GDM1 (cell line): ENCODE data around the gene BEST4.
"Not testable (repeated sequence)": the region's sequence is repeated elsewhere in the genome, so short reads cannot be mapped to it uniquely, and the experiment has no call there.

Source experiments
- DNase-seq: peaks from one replicate; lab custom pipeline; 2025; lab: John Stamatoyannopoulos, UW

BEST4 gene

DNA sequence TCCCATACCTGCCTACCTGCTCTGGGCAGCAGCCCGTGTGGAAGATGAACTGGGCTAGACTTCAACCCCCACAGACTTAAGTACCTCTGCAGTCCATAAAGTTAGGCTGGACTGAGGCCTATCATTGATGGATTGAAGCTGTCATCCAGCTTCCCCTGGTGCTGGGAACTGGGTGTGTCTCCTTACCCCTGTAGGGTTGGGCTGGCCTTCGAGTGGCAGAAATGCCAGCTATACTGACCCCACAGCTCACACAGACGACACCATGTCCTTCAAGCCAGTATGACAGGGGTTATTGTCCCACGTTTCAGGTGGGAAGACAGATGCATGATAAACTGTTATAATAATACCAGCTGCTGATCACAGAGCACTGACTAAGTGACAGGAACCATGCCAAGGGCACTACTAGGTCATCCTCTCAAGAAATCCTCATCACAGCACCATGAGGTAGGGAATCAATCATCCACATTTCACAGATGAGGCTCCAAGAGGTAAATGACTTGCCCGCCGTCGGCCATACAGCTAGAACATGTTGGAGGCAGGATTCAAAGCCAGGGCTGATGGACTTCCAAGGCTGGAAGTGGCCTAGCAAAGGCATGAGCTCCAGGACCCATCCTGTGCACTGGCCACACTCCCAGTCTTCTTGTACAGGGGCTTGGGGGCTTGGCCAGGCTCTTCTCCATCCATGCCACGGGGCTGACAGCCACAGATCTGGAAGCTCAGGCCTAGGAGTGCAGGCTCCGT is at the start of gene BEST4:
Gene BEST4, minus strand, starts transcription at position 51 of the 741 bp plus-strand sequence. CDS start 465 bp downstream, outside the sequence.
- no peak for DNase-seq

DNA sequence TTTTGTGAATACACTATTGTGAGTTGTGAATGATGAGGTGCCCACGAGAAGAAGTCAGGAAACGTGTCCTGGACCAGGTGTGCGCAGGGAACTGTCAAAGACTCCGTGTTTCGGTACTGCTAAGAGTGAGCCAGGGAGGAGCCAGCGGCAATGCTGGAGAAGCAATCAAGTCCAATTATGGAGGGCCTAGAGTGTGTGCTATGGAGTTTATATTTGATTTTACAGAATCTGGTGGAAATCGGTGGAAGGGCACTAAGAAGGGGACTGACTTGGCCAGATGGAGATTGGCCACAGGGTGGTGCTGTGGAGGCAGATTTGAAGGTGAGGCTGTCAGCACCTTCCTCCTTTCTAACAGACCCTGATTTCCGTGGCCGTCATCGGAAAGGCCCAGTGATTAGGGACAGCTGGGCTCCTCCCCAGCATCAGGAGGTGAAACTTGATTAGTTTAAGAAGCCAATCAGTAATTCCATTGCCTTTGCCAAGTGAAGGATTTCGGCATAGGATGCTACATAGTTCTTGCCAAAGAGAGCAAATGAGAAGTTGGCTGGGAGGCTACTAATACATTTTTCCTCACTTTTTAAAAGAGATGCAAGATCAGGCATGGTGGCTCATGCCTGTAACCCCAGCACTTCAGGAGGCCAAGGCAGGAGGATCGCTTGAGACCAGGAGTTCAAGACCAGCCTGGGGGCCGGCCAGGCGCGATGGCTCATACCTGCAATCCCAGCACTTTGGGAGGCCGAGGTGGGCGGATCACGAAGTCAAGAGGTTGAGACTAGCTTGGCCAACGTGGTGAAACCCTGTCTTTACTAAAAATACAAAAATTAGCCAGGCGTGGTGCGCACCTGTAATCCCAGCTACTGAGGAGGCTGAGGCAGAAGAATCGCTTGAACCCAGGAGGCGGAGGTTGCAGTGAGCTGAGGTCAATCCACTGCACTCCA is 48.0 kb upstream of the BEST4 start:
- DNase-seq, result peak; percentile 68

DNA sequence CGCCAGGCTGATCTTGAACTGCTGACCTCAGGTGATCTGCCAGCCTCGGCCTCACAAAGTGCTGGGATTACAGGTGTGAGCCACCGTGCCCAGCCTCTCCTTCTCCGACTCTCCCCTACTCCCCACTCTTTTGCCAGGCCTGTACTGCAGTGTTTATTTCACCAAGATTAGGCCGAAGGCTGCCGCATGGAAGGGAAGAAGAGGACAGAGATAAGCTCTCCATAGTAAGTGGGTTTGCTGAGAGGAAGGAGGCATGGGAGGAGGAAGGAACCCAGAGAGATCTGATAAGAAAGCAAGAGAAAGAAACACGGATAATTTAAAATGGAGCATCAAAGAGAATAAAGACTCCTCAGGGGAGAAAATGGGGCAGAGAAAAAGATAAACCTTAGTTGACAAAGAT is 46.4 kb upstream of the BEST4 start:
- DNase-seq, result no peak

DNA sequence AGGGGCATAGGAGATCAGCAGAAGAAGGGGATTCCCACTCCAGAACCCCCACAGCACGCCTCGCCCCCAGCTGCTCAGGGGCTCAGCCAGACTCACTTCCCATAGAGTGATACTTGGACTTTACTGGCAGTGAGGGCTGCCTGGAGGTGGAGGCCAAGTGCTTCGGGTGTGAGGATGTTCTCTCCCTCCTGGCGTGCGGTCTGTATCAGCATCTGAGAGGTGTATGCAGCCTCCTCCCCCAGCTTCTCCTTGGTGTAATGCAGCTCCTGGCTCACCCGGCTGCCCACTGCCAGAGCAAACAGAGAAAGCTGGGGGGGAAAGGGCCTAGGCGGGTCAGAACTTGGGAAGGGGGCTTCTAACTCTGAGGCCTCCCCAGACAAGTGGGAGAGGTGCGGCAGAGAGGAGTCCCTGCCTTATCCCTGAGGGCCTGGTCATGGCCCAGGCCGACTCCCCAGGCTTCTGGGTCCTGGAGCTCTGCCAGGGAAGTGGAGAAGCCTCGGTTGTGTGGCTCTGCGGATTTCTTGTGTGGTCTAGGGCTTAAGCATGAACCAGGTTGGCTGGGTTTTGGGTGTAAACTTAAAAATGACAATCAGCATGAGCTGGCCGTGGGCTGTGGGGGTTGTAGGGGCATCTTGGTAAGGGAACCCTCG is 44.2 kb upstream of the BEST4 start:
- no peak for DNase-seq

DNA sequence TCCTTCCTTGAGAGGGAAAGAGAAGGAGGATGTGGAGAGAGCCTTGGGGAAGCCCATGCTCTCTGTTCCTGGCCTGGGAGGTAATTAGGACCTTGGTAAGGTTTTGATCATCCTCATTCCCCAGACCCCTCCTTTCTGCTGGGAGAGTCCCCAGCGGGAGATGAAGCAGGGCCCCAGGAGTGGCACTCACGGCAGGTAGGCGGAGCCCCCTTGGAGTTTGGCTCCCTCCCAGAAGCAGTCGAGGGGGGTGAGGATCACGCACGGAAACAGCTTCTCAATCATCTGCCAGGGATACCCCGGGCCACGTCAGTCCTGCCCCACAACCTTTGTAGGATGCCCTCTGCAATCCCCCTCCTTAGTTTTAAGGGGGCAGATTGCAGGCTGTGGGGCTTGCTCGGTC is 43.5 kb upstream of the BEST4 start:
- no peak for DNase-seq

DNA sequence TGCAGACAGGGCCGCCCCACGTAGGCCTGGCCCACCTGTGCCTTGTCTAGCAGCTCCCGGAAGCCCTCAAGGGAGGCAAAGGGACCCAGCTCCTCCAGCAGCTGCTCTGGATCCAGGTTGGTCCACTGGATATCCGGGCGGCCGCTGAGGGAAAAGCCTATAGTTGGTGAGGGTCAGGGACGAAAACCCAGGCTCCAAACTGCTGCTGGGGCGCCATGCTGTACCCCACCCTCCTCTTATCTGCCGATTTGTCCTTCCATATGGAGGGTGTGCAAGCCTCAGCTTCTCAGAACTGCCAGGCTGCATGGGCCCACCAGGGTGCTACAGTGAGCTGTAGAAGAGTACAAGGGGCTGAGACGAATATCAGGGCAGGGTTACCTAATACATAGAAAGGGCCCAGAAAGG is 42.9 kb upstream of the BEST4 start:
- DNase-seq, result no peak

DNA sequence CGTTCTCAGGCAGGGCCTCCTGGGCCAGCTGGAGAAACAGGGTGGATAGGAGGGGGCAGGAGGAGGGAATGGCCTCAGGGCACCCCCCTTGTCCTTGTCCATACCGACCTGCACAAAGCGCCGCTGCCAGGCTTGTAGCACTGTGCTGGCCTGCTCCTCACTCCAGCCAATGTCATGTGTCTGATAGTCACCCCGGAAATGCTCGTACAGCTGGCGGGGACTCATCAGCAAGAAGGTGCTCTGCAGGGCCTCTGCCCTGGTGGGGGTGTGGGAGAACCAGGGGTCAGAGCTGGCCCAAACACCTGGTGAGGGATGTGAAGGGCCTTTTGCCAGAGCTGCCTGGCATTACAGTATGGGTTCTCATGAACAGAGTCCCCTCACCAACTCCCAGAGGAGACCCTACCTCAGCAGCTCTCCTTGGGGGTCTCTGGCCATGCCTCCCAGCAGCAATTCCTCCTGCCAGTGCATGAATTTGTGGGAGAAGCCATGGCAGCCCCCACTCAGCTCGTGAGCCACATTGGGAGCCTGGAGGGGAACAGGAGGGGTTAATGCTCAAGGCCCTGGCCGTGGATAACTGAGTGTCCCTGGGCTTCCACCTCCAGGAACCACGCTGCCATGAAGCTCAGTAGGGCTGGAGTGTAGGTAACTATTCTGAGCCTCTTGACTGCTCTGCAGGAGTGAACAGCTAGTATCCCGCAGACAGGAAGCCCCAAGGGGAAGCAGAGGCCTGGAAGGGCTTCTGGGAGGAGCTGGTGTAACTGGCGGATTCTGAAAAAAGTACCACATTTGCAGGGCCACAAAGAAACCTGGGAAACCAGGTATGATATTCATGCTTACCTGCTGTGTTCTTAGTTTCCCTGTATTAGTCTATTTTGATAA is 41.8 kb upstream of the BEST4 start:
- peak; percentile 72 for DNase-seq

DNA sequence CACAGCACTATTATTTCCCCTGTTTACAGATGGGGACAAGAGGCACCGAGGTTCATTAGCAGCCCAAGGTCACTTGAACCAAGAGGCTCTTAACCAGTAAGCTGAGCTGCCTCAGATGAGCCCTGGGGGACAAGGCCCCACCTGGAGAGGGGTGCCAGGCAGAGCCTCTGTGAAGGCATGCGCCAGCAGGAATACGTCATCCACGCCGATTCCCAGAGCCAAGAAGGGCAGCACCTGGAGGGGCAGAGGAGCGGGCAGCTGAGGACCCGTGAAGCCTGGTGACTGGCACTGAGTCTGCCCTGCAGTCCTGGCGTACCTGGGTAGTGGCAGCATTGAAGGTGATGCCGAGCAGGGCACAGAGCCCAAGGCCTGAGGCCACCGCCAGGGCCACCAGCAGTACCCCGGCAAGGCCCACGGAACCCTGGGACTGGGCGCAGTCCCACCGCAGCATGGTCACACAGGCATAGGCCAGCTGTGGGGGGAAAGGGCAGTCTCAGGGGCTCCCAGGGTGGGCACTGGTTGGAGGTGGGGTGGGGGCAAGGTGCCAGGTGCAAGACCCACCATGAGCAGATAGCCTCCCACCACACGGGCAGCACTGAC is 41.0 kb upstream of the BEST4 start:
- DNase-seq, result no peak

DNA sequence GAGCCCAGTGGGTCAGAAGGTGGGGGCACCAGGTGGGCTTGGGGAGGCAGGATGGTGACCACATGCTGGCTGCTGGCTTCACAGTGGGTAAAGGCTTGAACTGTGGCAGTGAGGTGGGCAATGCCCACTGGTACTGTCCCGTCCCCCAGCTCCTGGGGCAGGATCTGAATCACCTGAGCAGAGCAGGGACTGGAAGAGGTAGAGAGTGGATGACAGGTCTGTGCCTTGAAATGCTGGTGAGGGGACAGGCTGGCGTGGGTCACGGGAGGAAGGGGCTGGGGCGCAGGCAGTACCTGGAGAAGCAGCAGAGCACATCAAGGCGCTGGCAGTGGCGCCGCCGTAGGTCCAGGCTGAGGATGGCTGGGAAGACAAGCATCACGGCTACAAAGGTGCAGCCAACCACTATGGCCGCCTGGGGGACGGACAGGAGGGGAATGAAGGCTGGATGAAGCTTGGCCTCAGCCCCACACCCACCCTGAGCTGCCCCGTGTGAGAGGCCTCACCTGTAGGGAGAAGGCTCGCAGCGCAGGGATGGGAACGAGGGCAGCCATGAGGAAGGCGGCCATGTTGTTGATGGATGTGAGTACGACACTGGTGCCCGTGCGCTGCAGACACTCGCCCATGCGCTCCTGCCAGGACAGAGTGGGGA is 40.2 kb upstream of the BEST4 start:
- DNase-seq, result no peak

DNA sequence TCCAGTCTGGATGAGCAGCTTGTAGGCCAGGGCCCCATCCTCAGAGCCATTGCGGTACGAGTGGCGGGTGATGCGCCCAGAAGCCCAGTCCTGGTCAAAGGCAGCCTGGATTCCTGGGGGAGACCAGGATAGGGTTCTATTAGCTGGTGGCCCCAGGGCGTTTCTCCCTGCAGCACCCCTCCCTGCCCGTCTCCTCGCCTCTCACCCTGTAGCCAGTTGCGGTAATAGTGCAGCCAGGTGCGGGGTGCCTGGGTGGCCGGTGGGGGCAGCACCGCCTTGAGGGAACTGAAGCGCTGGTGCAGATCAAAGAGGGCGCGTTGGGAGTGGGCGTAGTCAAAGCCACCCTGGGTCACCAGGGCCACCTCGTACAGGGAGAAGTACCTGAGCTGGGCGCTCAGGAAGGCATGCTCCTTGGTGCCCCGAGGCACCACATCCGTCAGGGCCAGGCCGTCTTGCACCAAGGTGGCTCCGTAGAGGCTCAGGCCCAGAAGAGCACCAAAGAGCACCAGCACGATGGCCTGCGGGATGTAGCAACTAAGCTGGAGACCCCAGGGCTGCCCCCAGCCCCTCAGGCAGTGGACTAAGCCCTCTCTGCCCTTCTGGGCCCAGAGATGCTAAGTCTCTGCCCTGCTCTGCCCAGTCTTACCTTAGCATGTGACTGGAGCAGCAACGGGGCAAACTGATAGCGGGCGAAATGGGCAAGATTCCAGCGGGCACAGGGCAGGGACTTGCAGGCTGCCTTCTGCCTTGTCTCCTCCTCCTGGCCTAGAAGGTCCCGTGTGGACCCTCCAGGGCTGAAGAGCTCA is 39.4 kb upstream of the BEST4 start:
- no peak for DNase-seq

DNA sequence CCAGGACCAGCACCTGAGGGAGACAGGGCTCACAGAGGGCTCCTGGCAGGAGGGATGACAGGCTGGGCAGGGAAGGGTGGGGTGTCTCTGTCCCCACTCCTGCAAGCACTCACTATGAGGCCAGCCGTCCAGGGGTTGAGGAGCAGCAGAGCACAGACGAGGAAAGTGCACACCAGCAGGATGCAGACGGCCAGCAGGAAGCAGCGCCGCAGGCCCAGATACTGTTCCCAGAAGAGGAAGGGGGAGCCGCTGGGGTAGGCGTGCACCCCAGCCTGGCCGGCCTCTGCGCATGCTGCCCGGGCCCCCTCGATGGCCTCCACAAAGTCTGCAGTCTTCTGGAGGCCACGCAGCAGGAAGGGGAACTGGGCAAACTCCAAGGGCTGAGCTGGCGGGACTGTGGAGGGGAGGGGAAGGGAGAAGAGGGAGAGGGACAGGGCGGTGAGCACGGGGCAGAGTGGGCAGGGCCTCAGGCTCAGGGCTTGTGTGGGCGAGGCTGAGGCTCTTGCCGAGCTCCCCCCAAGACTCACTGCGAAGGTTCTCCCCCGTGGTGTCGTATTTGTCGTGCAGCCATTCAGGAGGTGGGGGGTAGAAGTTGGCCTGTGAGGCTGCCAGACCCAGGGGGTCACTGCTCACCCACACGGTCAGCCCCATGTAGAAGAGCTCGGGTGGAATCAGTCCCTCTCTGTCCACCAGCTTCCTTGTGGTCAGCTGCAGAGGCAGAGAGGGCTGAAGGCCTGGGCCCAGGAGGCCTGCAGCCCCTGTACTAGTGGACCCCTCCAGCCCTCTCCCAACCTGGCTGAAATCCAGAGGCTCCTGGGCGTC is 38.6 kb upstream of the BEST4 start:
- peak; percentile 86 for DNase-seq

DNA sequence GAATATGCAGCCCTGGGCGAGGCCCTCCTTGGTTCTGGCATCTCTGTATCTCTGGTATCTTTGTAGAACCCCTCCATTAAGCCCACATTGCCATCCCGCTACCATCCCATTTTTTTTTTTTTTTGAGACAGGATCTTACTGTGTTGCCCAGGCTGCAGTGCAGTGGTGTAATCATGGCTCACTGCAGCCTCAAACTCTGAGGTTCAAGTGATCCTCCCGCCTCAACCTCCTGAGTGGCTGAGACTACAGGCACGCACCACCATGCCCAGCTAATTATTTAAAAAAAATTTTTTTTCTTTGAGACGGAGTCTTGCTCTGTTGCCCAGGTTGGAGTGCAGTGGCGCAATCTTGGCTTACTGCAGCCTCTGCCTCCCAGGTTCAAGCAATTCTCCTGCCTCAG is 36.4 kb upstream of the BEST4 start:
- not testable (repeated sequence) for DNase-seq

DNA sequence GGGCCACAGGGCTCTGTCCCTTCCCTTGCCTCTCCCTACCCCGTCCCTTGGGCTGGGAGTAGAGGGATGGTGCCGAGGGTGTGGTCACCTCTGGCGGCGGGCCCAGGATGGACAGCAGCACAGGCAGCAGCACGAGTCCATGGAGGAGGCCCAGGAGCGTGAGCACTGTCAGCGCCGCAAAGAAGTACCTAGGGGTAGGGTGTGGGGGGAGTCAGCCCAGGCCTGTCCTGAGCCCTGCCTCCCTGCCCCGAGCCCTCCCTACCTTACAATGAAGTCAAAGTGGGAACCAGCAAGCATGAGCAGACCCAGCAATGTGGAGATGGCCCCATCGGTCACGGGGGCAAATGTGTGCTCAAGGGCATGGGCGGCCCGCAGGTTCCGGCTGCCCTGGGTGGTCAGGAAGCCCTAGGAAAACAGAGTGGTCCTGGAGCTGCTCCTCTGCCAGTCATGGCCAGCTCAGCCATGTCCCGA is 35.0 kb upstream of the BEST4 start:
- no peak for DNase-seq

DNA sequence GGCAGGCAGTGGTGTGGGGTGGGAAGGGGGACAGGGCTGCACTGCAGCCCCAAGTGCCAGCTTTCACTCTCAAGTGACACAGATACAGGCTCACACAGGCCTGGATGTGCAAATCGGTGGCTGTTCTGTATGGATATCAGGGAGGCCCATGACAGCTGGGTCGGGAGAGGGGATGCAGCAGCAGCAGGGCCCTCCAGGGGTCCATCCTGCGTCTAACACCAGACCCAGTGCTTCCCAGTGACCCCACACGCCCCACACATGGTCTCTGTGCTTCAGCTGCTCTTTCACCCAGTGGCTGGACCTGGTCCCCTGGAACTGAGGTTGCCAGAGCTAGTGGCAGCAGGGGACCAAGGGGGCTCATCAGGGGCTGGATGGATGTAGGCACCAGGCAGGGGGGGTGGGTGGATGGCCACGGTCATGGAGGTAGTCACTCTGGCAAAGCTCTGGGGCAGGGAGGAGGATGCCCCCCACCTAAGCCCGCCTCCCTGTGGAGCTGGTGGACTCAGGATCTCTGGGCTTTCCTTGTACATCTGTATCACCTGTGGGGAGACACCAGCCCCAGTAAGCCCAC is 34.2 kb upstream of the BEST4 start:
- no peak for DNase-seq

DNA sequence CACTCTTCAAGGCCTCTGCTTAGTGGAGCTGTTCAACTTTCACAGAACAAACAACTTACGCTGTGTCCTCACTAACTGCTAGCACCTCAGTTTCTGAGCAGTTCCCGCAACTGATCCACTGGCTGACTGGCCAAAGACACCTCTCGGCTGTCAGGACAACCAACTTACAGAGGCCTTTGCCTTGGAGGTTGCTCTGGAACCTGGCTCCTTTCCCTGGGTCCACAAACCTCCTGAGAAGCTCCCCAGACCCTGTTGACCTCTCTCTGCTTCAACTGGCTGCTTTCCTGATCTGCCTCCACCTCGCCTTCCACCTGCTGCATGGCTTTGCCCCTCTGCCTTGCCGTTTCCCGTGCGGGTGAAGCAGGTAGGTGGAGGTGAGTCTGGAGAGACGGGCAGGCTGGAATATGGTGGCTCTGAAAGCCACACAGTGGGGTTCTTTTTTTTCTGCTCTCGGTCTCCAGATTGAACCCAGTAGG is 33.3 kb upstream of the BEST4 start:
- no peak for DNase-seq

DNA sequence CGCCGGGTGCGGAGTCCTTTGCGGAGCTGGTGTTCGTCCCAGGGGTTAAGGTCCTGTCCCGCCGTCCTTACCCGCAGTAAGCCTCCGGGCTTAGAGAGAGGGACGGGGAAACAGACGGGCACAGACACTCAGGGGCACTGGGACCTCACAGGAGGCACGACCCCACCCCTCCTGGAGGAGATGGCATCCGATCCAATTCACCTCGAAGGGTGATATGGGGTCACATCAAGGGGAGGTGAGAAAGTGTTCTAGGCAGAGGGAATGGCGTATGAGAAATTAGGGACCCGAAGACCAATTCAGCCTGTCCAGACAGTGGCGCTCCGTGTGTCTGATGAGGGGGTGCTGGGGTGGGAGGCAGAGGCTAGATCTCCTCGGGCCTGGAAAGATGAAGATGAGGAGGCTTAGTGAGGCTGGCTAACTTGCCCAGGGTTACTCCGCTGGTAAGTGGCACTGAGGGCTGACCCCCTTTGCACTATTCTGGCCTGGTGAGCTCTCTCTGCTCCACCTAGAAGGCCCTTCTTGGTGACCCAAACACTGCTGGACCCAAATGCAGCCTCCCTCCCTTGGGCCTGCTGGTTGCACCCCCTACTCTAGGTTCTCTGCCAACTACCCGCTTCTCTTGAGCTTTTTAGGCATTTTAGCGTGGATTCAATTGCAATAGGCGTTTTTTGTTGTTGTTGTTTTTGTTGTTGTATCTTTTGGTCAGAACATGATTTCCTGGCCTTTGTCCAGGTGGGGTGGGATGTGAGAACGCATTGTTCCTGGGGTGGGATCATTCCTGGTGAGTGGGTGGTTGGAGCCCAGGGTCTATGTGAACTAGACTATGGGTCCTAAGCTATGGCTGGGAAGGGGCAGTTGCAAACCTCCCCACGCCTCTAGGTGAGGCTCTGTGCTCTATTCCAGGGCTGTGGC is 32.6 kb upstream of the BEST4 start:
- DNase-seq, result no peak

DNA sequence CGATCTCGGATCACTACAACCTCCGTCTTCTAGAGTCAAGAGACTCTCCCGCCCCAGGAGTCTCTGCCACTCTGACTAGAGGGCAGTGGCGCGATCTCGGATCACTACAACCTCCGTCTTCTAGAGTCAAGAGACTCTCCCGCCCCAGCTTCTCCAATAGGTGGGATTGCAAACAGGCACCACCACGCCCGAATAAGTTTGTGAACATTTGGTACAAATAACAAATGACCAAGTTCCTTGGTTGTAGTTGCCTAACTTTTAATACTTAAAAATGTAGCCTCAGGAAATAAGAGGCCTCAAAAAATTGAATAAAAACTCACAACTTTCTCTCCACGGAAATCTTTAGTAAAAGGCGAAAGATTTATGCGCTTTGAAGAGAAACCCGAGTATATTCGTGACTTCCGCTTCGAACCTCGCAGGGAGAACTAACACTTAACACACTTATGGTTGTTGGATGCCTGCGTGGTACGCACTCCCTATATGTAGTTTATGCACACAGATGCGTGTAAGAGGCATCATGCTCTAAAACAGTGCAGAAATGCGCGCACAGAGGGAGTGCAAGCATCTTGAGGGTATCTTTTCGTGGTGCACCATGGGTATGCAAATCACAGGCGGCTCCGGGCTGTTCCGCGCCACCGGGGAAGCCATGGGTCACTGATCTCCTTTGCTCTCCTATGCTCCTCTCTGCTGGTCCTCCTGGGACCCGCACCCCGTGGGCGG is 31.8 kb upstream of the BEST4 start:
- peak; percentile 69 for DNase-seq
